ENCODE results near the gene ACP7.

- TF ChIP-seq CTCF (IDR thresholded peaks at IDR 0.05) (no peak), POLR2A (IDR thresholded peaks at IDR 0.05) (no peak)
Observed at GRCh38 chr19:39074942-39075341, 9.2 kb upstream of the ACP7 start.

Measured in adrenal gland (tissue), 5 donors.